ENCODE measurements around the gene NUAK1. TPM values are rescaled to one million over a fixed set of nuclear protein-coding genes. Genes with fewer than 3 reads are reported as not detected.

The NUAK1 gene
- total and polyA plus RNA-seq, 2 donors = 7.0 to 18.7 TPM

DNA sequence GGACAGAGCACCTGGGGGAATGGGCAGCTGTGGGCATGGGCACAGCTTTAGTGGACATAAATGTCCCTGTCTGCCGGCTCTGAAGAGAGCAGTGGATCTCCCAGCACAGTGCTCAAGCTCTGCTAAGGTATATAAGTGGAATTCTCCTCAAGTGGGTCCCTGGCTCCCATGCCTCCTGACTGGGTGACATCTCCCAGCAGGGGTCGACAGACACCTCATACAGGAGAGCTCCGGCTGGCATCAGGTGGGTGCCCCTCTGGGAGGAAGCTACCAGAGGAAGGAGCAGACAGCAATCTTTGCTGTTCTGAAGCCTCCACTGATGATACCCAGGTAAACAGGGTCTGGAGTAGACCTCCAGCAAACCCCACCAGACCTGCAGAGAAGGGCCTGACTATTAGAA lies 25.0 kb upstream of the NUAK1 start:
- WGBS = 89% methylated on average over 3 of the region's 3 CpGs
- no peak overlapping the region for H3K4me3 ChIP-seq (ENCODE audit: low read depth, low read length)
- H3K27ac ChIP-seq (ENCODE audit: low read depth) = no peak overlapping the region
- H3K36me3 ChIP-seq (ENCODE audit: insufficient read depth) = no peaks in the 10 kb centered on the region
- no peak for DNase-seq (ENCODE audit: extremely low spot score)
- H3K4me1 ChIP-seq (ENCODE audit: insufficient read depth) = no peaks in the 10 kb centered on the region

DNA sequence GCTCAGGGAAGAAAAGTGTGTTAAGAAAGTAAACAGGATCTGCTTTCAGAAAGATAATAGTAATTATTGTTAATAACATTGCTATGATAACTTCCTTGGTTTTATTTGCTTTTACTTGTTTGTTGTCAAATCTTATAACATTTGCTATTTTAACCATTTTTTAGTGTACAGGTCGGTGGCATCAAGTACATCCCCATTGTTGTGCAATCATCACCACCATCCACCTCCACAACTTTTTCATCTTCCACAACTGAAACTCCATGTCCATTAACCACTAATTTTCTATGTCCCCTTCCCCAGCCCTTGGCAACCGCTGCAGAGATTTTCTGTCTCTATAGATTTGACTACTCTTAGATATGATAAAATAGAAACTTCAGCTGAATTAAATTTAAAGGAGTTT lies 22.7 kb upstream of the NUAK1 start:
- H3K4me3 ChIP-seq (ENCODE audit: low read depth, low read length) = no peak overlapping the region
- no peaks in the 10 kb centered on the region for H3K36me3 ChIP-seq (ENCODE audit: insufficient read depth)
- no peak overlapping the region for H3K27ac ChIP-seq (ENCODE audit: low read depth)
- 88% methylated on average over 2 of the region's 2 CpGs for WGBS
- H3K4me1 ChIP-seq (ENCODE audit: insufficient read depth) = no peaks in the 10 kb centered on the region
- no peak for DNase-seq (ENCODE audit: extremely low spot score)

DNA sequence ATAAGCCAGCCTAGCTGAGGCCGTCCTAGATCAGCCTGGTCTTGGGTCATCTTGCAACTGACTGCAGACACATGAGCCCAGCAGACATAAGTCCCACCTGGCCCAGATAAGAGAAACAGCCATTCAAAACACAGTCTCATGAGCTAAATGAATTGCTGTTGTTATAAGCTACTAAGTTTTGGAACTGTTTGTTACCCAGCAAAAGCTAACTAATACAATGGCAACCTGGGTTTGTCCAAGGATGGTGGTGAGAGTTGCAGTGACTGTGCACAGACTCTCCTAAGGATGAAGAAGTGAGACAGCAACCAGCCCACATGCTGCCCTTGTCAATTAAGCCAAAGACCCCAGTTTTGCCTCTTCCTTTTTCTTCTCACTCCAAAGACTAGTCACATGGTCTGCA lies 22.2 kb upstream of the NUAK1 start:
- WGBS = 85% methylated on average over 1 of the region's 1 CpG

DNA sequence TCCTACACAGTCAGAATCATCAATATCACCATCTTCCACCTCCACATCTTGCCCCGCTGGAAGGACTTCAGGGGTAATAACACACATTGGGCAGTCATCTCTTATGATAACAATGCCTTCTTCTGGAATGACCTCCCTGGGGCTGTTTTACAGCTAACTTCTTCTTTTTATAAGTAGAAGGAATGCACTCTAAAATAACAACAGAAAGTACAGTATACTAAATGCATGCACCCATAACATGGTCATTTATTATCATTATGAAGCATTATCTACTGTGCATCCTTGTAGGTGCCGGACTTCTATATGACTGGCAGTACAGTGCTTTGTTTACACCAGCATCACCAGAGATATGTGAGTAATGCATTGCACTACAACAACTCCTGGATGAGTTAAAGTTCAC lies 19.0 kb upstream of the NUAK1 start:
- no peaks in the 10 kb centered on the region for H3K4me1 ChIP-seq (ENCODE audit: insufficient read depth)
- 92% methylated on average over 2 of the region's 2 CpGs for WGBS

More for the DNA sequence above, 22.2 kb upstream of the NUAK1 start:
- no peak for DNase-seq (ENCODE audit: extremely low spot score)
- no peaks in the 10 kb centered on the region for H3K36me3 ChIP-seq (ENCODE audit: insufficient read depth)
- no peaks in the 10 kb centered on the region for H3K4me1 ChIP-seq (ENCODE audit: insufficient read depth)
- no peak overlapping the region for H3K4me3 ChIP-seq (ENCODE audit: low read depth, low read length)
- no peak overlapping the region for H3K27ac ChIP-seq (ENCODE audit: low read depth)

DNA sequence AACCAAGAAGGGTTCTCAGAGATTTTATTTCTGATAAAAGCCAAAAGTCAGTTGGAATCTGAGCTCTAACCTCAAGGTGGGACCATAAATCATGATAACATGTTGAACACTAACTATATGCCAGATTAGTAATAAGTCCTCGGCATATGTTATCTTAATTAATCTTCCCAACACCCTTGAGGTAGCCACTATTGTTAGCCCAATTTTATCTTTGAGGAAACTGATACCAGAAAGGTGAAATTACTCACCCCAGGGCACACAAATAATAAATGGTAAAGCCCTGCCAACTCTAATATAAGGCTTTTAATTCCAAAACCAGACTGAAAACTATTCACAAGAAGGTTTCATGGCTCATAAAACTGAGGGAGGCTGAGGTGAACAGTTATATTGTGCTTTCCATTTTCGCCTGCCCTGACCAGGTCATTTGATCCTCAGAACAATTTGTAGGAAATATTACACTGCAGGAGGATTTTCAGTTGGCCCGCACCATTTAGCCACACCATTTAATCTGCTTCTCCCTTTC lies 16.1 kb upstream of the NUAK1 start:
- H3K27ac ChIP-seq (ENCODE audit: low read depth) = no peak overlapping the region
- H3K4me1 ChIP-seq (ENCODE audit: insufficient read depth) = no peaks in the 10 kb centered on the region
- no peak for DNase-seq (ENCODE audit: extremely low spot score)
- no peak overlapping the region for H3K4me3 ChIP-seq (ENCODE audit: low read depth, low read length)
- WGBS = 73% methylated on average over 3 of the region's 3 CpGs
- no peaks in the 10 kb centered on the region for H3K36me3 ChIP-seq (ENCODE audit: insufficient read depth)

More for the DNA sequence above, 19.0 kb upstream of the NUAK1 start:
- no peak for DNase-seq (ENCODE audit: extremely low spot score)
- Histone ChIP-seq H3K4me3 (ENCODE audit: low read depth, low read length) (no peak overlapping the region), H3K27ac (ENCODE audit: low read depth) (no peak overlapping the region), H3K36me3 (ENCODE audit: insufficient read depth) (no peaks in the 10 kb centered on the region)

DNA sequence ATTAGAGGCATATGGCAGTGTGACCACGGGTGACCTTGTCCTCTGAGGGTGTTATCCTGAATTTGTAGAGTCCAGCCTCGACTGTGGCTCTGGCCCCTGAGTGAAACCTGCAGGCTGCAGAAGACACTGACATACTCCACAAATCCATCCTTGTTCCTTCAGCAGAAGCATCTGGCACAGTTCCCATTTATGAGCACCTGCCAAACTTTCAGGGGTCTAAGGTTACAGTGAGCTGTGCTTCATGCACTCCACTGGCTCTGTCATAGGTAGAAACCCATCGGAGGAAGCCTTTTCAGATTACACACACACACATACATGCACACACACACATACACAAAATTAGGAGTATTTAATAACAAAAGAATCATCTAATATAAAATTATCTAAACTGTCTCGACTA lies 13.6 kb upstream of the NUAK1 start:
- WGBS = 56% methylated on average over 4 of the region's 4 CpGs
- no peak for DNase-seq (ENCODE audit: extremely low spot score)
- Histone ChIP-seq H3K4me3 (ENCODE audit: low read depth, low read length) (no peak overlapping the region), H3K36me3 (ENCODE audit: insufficient read depth) (no peaks in the 10 kb centered on the region), H3K4me1 (ENCODE audit: insufficient read depth) (no peaks in the 10 kb centered on the region), H3K27ac (ENCODE audit: low read depth) (no peak overlapping the region)

DNA sequence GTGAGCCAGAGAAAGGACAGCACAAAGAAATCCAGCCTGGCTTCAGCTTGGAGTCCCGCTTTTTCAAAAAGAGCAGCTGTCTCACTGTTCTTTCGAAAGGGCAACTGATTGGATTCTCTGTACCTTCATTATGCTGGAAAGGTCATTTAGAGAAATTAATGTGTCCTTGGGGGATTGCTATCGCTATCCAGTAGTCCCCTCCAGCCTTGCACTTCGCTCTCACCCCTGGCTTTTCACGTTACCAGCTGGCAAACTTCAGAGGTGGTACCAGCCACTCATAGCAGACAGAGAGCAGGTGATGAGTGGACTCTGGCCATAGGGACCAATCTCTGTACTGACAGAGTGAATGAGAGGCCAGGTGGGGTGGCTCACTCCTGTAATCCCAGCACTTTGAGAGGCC lies 11.8 kb upstream of the NUAK1 start:
- Histone ChIP-seq H3K4me1 (ENCODE audit: insufficient read depth) (no peaks in the 10 kb centered on the region), H3K4me3 (ENCODE audit: low read depth, low read length) (no peak overlapping the region), H3K27ac (ENCODE audit: low read depth) (no peak overlapping the region), H3K36me3 (ENCODE audit: insufficient read depth) (no peaks in the 10 kb centered on the region)
- 89% methylated on average over 5 of the region's 5 CpGs for WGBS
- DNase-seq (ENCODE audit: extremely low spot score) = no peak

DNA sequence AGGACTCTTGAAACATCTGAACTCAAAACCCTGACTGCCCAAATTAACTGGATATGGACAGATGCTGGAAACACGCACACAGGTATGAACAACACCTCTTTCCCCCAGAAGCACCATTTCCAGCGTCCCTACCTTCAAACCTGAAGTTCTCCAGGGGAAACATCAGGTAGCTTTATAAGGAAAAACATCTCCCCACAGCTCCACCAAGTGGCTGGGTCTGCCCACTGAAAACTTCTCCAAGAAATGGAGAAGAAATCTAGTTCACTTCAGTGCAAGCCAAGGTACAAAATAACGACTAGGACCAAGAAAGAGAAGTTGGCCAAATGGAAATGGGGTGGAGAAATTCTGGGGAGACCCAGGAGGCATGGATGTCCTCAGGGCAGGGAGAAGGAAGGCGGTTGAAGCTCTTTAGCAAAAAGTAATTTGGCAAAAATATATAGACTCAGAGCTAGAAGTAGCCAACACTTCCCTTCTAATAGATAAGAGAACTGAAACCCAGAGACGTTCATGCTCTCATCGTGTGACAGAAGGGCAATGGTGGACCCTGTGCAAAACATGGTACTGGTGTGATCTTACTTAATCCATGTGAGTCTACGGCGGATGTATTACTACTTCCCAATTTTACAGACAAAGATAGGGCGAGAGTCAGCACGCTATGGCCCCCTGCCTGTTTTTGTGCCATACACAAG lies 10.5 kb upstream of the NUAK1 start:
- no peak overlapping the region for H3K4me3 ChIP-seq (ENCODE audit: low read depth, low read length)
- no peak for DNase-seq (ENCODE audit: extremely low spot score)
- H3K36me3 ChIP-seq (ENCODE audit: insufficient read depth) = no peaks in the 10 kb centered on the region
- no peak overlapping the region for H3K27ac ChIP-seq (ENCODE audit: low read depth)
- H3K4me1 ChIP-seq (ENCODE audit: insufficient read depth) = no peaks in the 10 kb centered on the region
- WGBS = 67% methylated on average over 10 of the region's 10 CpGs

DNA sequence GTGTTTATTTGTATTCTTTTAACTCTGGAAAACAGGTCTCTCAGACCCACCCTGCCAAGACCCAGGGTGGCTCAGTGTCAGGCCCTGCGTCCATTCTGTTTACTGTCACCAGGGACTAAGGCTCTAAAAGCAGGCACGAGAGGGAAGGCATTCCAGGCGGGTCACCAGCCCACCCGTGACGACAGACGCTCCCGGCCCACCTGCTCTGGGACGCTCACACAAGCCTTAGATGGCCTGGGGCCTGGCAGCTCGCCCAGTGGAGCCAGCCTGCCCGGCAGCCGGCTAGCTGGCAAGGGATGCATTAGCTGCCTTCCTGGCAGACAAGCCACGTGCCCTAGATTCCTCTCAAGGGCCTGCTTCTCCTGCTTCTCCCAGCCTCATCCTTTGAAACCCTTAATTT lies 9.2 kb upstream of the NUAK1 start:
- DNase-seq (ENCODE audit: extremely low spot score) = no peak
- H3K27ac ChIP-seq (ENCODE audit: low read depth) = no peak overlapping the region
- H3K36me3 ChIP-seq (ENCODE audit: insufficient read depth) = no peaks in the 10 kb centered on the region
- no peaks in the 10 kb centered on the region for H3K4me1 ChIP-seq (ENCODE audit: insufficient read depth)
- no peak overlapping the region for H3K4me3 ChIP-seq (ENCODE audit: low read depth, low read length)
- WGBS = 56% methylated on average over 12 of the region's 12 CpGs

DNA sequence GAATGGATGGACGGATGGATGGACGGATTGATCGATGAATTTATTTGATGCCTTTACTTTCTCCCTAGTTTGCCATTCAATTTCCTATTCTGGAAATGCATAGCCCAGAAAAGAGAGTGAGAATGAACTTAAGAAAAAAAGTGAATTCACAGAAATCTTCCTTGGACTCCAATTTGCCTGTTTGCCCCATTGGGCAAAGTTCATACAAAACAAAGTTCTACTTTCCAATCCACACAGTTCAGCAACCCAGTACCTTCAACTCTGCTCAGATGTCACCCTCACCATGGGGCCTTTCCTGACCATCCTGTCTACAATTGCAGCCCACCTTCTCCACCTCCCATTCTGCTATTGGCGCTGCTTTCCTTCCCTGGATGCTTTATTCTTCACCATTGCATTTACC lies 8.2 kb upstream of the NUAK1 start:
- no peaks in the 10 kb centered on the region for H3K4me1 ChIP-seq (ENCODE audit: insufficient read depth)
- WGBS = 97% methylated on average over 4 of the region's 4 CpGs
- no peak overlapping the region for H3K4me3 ChIP-seq (ENCODE audit: low read depth, low read length)
- DNase-seq (ENCODE audit: extremely low spot score) = no peak
- H3K27ac ChIP-seq (ENCODE audit: low read depth) = no peak overlapping the region
- no peaks in the 10 kb centered on the region for H3K36me3 ChIP-seq (ENCODE audit: insufficient read depth)

DNA sequence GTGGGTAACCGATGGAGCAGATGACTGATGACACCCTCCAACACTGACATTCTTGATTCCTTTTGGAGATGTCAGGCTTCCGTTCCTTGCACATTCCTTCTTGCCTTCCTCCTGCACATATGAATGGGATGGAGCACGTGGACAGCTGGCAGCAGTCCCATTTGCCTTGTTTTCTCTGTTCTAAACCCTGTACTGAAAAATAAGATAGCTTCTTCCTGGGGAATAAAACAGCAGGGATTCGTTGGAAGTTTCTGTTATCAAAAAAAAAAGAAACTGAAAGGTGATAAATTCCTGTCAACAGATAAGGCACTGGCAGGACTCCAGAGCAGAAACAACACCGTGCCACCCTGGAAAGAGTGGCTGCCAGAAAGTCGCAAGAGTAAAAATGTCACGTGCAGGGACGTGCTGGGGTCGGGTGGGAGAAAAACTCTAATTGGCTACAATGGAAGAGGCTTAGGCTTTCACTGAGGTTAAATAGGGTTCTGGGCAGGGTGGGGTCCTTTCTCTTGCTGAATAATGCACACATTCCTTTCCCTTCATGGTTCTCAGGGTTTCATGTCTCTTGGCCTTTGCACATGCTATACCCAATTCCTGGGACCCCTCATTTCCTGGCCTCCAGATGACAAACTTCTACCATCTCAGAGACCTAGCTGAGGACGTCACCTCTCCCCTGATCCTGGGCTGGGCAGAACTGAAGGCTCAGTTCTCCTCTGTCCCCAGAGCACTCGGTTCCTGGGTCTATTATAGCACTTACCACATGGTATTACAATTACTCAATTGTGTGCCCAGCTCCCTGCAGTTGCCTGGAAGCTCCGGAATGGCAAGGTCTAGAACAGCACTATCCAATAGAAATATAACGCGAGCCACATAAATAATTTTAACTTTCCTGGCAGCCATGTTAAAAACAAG lies 7.0 kb upstream of the NUAK1 start:
- H3K4me3 ChIP-seq (ENCODE audit: low read depth, low read length) = no peak overlapping the region
- no peaks in the 10 kb centered on the region for H3K36me3 ChIP-seq (ENCODE audit: insufficient read depth)
- WGBS = 50% methylated on average over 14 of the region's 14 CpGs
- H3K4me1 ChIP-seq (ENCODE audit: insufficient read depth) = no peaks in the 10 kb centered on the region
- no peak for DNase-seq (ENCODE audit: extremely low spot score)
- no peak overlapping the region for H3K27ac ChIP-seq (ENCODE audit: low read depth)

DNA sequence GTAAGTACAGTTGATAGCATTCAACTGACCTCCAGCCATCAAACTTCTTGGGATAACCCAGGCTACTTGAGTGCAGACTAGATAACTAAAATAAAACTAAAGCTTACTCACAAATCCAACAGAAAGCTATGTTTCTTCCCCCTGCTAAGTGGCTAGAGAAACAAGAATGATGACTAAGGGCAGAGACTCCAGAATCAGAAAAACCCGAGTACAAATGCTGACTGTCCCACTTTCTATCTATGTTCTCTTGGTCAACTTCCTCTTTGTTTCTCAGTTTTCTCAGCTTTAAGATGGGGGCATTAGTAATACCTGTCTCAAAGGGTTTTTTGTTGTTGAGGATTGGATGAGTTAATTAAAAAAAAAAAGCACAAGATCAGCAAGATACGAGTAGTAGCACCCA lies 6.1 kb upstream of the NUAK1 start:
- Histone ChIP-seq H3K4me1 (ENCODE audit: insufficient read depth) (no peaks in the 10 kb centered on the region), H3K36me3 (ENCODE audit: insufficient read depth) (no peaks in the 10 kb centered on the region), H3K4me3 (ENCODE audit: low read depth, low read length) (no peak overlapping the region), H3K27ac (ENCODE audit: low read depth) (no peak overlapping the region)
- no peak for DNase-seq (ENCODE audit: extremely low spot score)
- 71% methylated on average over 2 of the region's 2 CpGs for WGBS

DNA sequence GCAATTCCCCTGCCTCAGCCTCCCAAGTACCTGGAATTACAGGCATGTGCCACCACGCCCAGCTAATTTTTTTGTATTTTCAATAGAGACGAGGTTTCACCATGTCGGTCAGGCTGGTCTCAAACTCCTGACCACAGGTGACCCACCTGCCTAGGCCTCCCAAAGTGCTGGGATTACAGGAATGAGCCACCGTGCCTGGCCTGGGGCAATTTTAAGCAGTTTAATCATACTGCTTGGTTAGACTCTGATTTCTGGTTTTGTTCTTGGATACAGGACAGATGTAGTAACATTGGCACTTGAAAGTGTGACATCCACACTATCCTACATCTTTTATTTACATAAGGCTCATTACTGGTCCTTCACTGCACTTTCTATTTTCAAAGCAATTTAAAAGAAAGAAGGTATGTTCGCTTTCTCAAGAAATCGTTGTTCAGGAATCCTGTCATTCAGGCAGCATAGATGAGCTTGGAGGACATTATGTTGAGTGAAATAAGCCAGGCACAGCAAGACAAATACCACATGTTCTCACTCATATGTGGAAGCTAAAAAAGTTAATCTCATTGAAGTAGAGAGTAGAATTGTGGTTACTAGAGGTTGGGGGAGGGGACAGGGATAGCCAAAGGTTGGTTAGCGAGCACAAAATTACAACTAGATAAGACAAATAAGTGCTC lies 4.0 kb upstream of the NUAK1 start:
- 87% methylated on average over 7 of the region's 7 CpGs for WGBS
- H3K4me3 ChIP-seq (ENCODE audit: low read depth, low read length) = no peak overlapping the region
- no peak for DNase-seq (ENCODE audit: extremely low spot score)
- no peaks in the 10 kb centered on the region for H3K36me3 ChIP-seq (ENCODE audit: insufficient read depth)
- H3K4me1 ChIP-seq (ENCODE audit: insufficient read depth) = no peaks in the 10 kb centered on the region
- no peak overlapping the region for H3K27ac ChIP-seq (ENCODE audit: low read depth)
